GM23248 (cell line): ENCODE data around the gene SLC49A4. TPM values are rescaled to one million over a fixed set of nuclear protein-coding genes. Genes with fewer than 3 reads are reported as not detected.

Experiments
- DNase-seq: peaks from one replicate; pipeline ENCODE4 v3.0.0-alpha.2; 2015
- H2AFZ ChIP-seq: fragments of 200-600 bp; sonication (generic); 2 replicates; pipeline ENCODE4 v1.6.1; 2016; ENCODE audit warnings: antibody characterized with exemption
- H3F3A ChIP-seq: fragments of 200-600 bp; sonication (generic); 2 replicates; pipeline ENCODE4 v1.6.1; 2016; ENCODE audit warnings: mild to moderate bottlenecking, antibody characterized with exemption, mixed run types; ENCODE audit not compliant: insufficient read depth
- H3K27ac ChIP-seq: fragments of 200-600 bp; sonication (generic); 2 replicates; pipeline ENCODE4 v1.5.1; 2016; ENCODE audit warnings: mild to moderate bottlenecking
- H3K27me3 ChIP-seq: fragments of 200-600 bp; sonication (generic); replicated peaks from 2 replicates; pipeline ENCODE4 v1.6.1; 2016; ENCODE audit warnings: mild to moderate bottlenecking; ENCODE audit not compliant: insufficient read depth
- H3K36me3 ChIP-seq: fragments of 200-600 bp; sonication (generic); 2 replicates; pipeline ENCODE4 v1.6.1; 2016; ENCODE audit warnings: low read depth, mild to moderate bottlenecking
- H3K4me1 ChIP-seq: fragments of 200-600 bp; sonication (generic); 2 replicates; pipeline ENCODE4 v1.6.1; 2016; ENCODE audit warnings: mild to moderate bottlenecking; ENCODE audit not compliant: insufficient read depth
- H3K4me2 ChIP-seq: fragments of 200-600 bp; sonication (generic); one replicate; pipeline ENCODE4 v1.6.1; 2016; ENCODE audit warnings: mild to moderate bottlenecking; ENCODE audit not compliant: unreplicated experiment
- H3K4me3 ChIP-seq: fragments of 200-600 bp; sonication (generic); 2 replicates; pipeline ENCODE4 v1.5.1; 2016; ENCODE audit warnings: mild to moderate bottlenecking
- H3K79me2 ChIP-seq: fragments of 200-600 bp; sonication (generic); 2 replicates; pipeline ENCODE4 v1.6.1; 2016; ENCODE audit warnings: mild to moderate bottlenecking; ENCODE audit not compliant: insufficient read depth
- H3K9ac ChIP-seq: fragments of 200-600 bp; sonication (generic); 2 replicates; pipeline ENCODE4 v1.6.1; 2016; ENCODE audit warnings: mild to moderate bottlenecking
- H3K9me2 ChIP-seq: fragments of 200-600 bp; sonication (generic); 2 replicates; pipeline ENCODE4 v1.6.1; 2016; ENCODE audit warnings: mixed run types, mild to moderate bottlenecking, moderate library complexity; ENCODE audit not compliant: insufficient read depth
- H3K9me3 ChIP-seq: fragments of 200-600 bp; sonication (generic); one replicate; pipeline ENCODE4 v1.6.1; 2017; ENCODE audit warnings: low read depth
- H4K20me1 ChIP-seq: fragments of 200-600 bp; sonication (generic); 2 replicates; pipeline ENCODE4 v1.6.0; 2016; ENCODE audit not compliant: insufficient read depth
- EZH2 ChIP-seq: fragments of 200-600 bp; sonication (generic); IDR thresholded peaks from 2 replicates; pipeline ENCODE4 v1.6.1; 2018; ENCODE audit warnings: antibody characterized with exemption, mild to moderate bottlenecking; ENCODE audit not compliant: insufficient read depth, poor library complexity, severe bottlenecking
- EZH2phosphoT487 ChIP-seq: fragments of 200-600 bp; sonication (generic); IDR thresholded peaks from 2 replicates; pipeline ENCODE4 v1.6.1; 2018; ENCODE audit warnings: antibody characterized with exemption, moderate library complexity, mild to moderate bottlenecking, low read depth; ENCODE audit not compliant: insufficient read depth
- WGBS, 2 experiments: methylation state at CpG; one replicate each; pipeline ENCODE4 v1.1.6; 2015 to 2017; ENCODE audit warnings: low lambda C conversion rate in 2 of 2, low coverage in 1 of 2; ENCODE audit errors: missing lambda C conversion rate in 2 of 2; 5-methylcytosine and 5-hydroxymethylcytosine counted together
- in situ Hi-C: fragments of 300-500 bp; cut with MboI; formaldehyde crosslinking; loops from 2 replicates; pipeline ENCODE4 v1.15.0; 2020
- polyA plus RNA-seq: library from polyadenylated mRNA; unstranded; fragments of >200 nt; fragmentation: Nextera tagmentation; extraction: Ambion mirVana; gene quantifications from 2 replicates; pipeline ENCODE4 v1.2.1, GENCODE V29; 2016
- total RNA-seq: library from RNA; depleted of rRNA; stranded (reverse); fragments of >200 nt; shearing (Covaris generic); gene quantifications from 2 replicates; pipeline ENCODE4 v1.2.3, GENCODE V29; 2014

Gene SLC49A4
- total and polyA plus RNA-seq, 2 experiments from 2014 or later, result 13.3 to 24.6 TPM

DNA sequence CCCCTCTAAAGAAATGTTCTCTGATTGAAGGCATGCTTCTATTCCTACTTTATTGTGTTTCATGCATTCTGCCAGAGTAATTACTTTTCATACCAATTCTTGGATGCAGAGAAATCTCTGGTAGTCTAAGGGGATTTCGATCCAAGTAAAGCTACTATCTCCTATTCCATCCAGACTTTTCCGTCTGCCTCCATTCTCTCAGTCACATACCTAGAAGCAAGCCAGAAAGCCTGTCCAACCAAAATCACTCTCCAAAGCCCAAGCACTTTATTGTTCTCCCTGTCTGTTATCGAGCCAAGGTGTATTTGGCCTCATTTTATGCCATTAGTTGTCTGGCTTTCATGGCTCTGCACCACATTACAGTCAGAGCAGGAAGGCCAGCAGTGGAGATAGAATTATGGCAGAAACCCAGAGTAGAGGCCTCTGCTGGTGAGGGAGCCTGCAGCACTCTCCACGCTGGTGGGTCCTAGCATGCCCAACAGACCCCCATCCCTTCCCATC lies 95.9 kb downstream of the SLC49A4 start:
- Histone ChIP-seq H3F3A (no peaks in the 10 kb centered on the region), H3K4me2 (no peak overlapping the region), H3K27ac (no peak overlapping the region), H4K20me1 (no peaks in the 10 kb centered on the region), H3K36me3 (no peaks in the 10 kb centered on the region), H3K79me2 (no peaks in the 10 kb centered on the region), H3K9me3 (no peaks in the 10 kb centered on the region), H3K9me2 (no peaks in the 10 kb centered on the region), H3K4me3 (no peak overlapping the region), H2AFZ (no peak overlapping the region), H3K9ac (no peak overlapping the region), H3K4me1 (peaks cover 7% of the 10 kb centered on the region; the same call in 1 of the 2 replicates), H3K27me3 (0 out of 2 replicates have a peak, but pooled peaks cover 8% of the 10 kb centered on the region)
- 46 to 47% methylated on average over 4 of the region's 4 CpGs for whole genome bisulfite sequencing, 2 experiments
- TF ChIP-seq EZH2phosphoT487, result no peak
- no peak for TF ChIP-seq EZH2
- DNase-seq, result no peak
- in situ Hi-C loops, result no loop called here

DNA sequence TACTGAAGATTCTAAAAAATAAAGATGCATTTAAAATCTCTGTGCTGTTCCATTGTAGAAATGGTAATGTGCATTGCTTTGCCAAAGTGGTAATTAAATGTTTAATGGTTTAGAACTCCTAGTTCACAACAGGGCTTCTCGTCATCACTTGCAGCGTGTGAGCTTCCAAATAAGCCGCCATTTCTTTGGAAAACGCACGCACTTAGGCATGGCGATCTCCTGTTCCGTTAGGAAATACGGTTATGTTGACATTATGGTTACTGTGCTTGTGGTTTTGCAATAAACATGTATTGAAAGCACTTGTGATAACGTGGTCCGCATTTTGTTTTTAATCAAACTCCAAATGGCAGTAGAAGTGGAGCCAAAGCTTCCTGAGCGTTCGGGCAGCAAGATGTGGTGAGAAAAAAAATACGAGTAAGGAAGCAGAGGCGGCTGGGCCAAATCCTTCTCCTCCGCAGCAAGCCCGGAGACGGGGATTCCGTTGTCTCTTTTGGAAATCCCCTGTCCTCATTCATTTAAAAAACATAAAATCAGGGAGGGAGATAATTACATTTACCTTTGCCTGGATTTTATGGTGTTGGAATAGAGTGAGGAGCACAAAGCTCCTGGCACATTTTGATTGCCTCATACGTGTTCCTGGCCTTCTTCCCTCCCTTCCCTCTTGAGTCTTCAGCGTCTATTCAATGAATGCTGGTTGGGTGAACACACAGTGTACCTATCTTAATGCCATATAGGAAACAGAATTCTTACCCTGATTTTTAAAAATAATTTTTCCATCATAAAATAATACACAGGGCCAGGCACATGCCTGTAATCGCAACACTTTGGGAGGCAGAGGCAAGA lies 97.5 kb downstream of the SLC49A4 start:
- Histone ChIP-seq H3F3A (no peaks in the 10 kb centered on the region), H3K4me1 (peaks cover 7% of the 10 kb centered on the region; the same call in 1 of the 2 replicates), H3K36me3 (no peaks in the 10 kb centered on the region), H3K27me3 (0 out of 2 replicates have a peak, but pooled peaks cover 10% of the 10 kb centered on the region), H3K9me2 (no peaks in the 10 kb centered on the region), H3K79me2 (no peaks in the 10 kb centered on the region), H3K4me2 (no peak overlapping the region), H4K20me1 (no peaks in the 10 kb centered on the region), H3K9ac (no peak overlapping the region), H3K27ac (no peak overlapping the region), H2AFZ (no peak overlapping the region; the same call in 1 of the 2 replicates), H3K9me3 (no peaks in the 10 kb centered on the region), H3K4me3 (no peak overlapping the region)
- no peak for DNase-seq
- no peak for TF ChIP-seq EZH2phosphoT487
- no peak for TF ChIP-seq EZH2
- 51 to 54% methylated on average over 21 of the region's 21 CpGs for WGBS, 2 experiments
- in situ Hi-C loops, result no loop called here

DNA sequence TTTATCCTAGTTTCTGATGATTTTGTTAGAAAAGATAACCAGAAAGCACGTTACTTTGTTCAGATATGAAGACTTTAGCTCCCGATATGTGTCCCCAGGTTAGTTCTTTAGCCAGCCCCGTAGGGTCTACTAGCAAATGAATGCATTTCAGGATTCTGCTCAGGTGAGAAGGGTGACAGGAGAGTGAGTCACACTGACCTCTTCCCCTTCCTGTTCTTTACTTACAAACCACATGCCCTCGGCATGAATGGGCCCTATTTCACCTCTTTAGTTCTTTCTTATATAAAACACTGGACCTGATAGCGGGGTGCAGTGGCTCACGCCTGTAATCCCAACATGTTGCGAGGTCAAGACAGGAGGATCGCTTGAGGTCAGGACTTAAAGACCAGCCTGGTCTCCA lies 98.4 kb downstream of the SLC49A4 start:
- Histone ChIP-seq H3K36me3 (no peaks in the 10 kb centered on the region), H3K27me3 (0 out of 2 replicates have a peak, but pooled peaks cover 14% of the 10 kb centered on the region), H2AFZ (no peak overlapping the region)

DNA sequence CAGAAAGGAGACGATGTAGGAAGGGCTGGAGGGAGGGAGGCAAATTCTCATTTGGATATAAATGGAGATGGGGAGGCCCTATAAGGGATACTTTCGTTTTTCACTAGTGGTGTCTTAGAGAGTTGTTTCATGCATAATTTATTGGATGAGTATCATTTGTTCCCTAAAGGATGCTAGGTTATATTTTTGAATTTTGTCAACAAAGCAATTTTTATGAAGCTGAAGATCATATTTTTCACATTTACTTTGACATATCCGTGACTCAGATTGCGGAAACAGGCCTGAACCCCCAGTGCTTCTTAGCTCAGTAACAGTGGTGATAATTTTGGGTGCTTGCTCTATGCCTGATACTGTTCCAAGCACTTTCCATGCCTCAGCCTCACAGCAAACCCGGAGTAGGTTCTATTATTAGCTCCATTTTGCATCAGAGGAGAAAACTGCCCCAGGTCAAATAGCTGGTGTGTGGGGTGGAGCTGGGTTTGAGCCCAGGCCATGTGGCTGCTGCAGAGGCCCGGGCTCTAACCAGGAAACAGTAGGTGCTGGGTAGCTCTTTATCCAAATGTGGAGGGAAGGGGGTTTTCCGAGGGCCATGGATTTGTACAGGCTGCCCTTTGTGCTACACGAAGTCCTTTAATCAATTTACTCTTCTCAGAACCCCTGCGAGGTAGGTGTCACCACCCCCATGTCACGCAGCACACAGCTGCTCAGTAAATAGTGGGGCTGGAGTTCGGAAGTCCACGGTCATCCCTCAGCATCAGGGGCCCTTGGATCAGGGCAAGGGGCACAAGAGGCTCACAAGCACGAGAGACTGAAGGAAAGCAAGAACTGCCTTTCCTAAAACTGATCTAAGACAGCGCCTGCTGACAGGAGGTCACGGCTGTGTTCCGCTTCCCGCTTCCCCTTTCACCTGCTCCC lies 99.1 kb downstream of the SLC49A4 start:
- Histone ChIP-seq H3K4me2 (no peak overlapping the region), H3F3A (no peaks in the 10 kb centered on the region), H3K36me3 (no peaks in the 10 kb centered on the region), H3K4me3 (no peak overlapping the region), H3K9ac (no peak overlapping the region), H2AFZ (no peak overlapping the region), H3K27me3 (0 out of 2 replicates have a peak, but pooled peaks cover 14% of the 10 kb centered on the region), H3K9me2 (no peaks in the 10 kb centered on the region), H4K20me1 (no peaks in the 10 kb centered on the region), H3K9me3 (no peaks in the 10 kb centered on the region), H3K27ac (no peak overlapping the region), H3K79me2 (no peaks in the 10 kb centered on the region), H3K4me1 (peaks cover 7% of the 10 kb centered on the region; the same call in 1 of the 2 replicates)
- DNase-seq, result peak; percentile 58
- no peak for TF ChIP-seq EZH2
- TF ChIP-seq EZH2phosphoT487, result no peak
- in situ Hi-C loops, result no loop called here
- 57 to 67% methylated on average over 17 of the region's 17 CpGs for WGBS, 2 experiments

More for the DNA sequence above, 98.4 kb downstream of the SLC49A4 start:
- H4K20me1 ChIP-seq, result no peaks in the 10 kb centered on the region
- no peak for TF ChIP-seq EZH2
- TF ChIP-seq EZH2phosphoT487, result no peak
- H3K4me3 ChIP-seq, result no peak overlapping the region
- H3K9me3 ChIP-seq, result no peaks in the 10 kb centered on the region
- H3K4me1 ChIP-seq, result peaks cover 7% of the 10 kb centered on the region; the same call in 1 of the 2 replicates
- no peak overlapping the region for H3K4me2 ChIP-seq
- no peak overlapping the region for H3K9ac ChIP-seq
- in situ Hi-C loops, result no loop called here
- WGBS, 2 experiments, result 92 to 94% methylated on average over 8 of the region's 8 CpGs
- H3K79me2 ChIP-seq, result no peaks in the 10 kb centered on the region
- no peak overlapping the region for H3K27ac ChIP-seq
- no peak for DNase-seq
- no peaks in the 10 kb centered on the region for H3K9me2 ChIP-seq
- no peaks in the 10 kb centered on the region for H3F3A ChIP-seq
